Endothelial cell of umbilical vein (primary cell): Measurements from ENCODE around the gene ABCD3. TPM values are rescaled to one million over a fixed set of nuclear protein-coding genes. Genes with fewer than 3 reads are reported as not detected.

Experiments used
- BruUV-seq: library from RNA; stranded (reverse); fragments of 400-500 nt; replicated peaks from 2 replicates; lab custom pipeline; 2021; lab: Mats Ljungman, UMichigan
- CTCF ChIA-PET: fragments of 300-600, 350-600 bp; sonication (Branson Sonifier 250); formaldehyde crosslinking; loops from one replicate; lab custom pipeline; 2021; ENCODE audit warnings: antibody characterized with exemption, inconsistent platforms; lab: Charles Lee
- POLR2A ChIA-PET: fragments of 300-600, 350-600 bp; sonication (Branson Sonifier 250); formaldehyde crosslinking; loops from one replicate; lab custom pipeline; 2021; ENCODE audit warnings: antibody characterized with exemption, inconsistent platforms; lab: Charles Lee
- DNase-seq: peaks from one replicate; pipeline ENCODE4 v3.0.0-alpha.2; 2011; ENCODE audit warnings: low read depth, low spot score
- FAIRE-seq: peaks from 2 replicates; lab custom pipeline; 2011; peaks lifted over from hg19 to GRCh38; lab: Jason Lieb, UNC
- H2AFZ ChIP-seq: 2 replicates; pipeline ENCODE4 v1.6.0; 2012; ENCODE audit warnings: low read depth, low read length, control low read depth, inconsistent platforms
- H3K27ac ChIP-seq: 2 replicates; pipeline ENCODE4 v1.5.1; 2011; ENCODE audit warnings: low read depth, mild to moderate bottlenecking, control low read depth, low read length, moderate library complexity; ENCODE audit not compliant: insufficient read depth
- H3K27me3 ChIP-seq, 2 experiments: 2 replicates each; pipeline versions ENCODE4 v1.6.0 to v1.6.1; 2011; ENCODE audit warnings: low read length in 2 of 2, mixed read lengths in 1 of 2; ENCODE audit not compliant: control insufficient read depth in 2 of 2, insufficient read depth in 2 of 2
- H3K36me3 ChIP-seq, 2 experiments: 2 replicates in 1 of 2; 3 replicates in 1 of 2; pipeline ENCODE4 v1.5.1; 2011; ENCODE audit warnings: low read length in 2 of 2, mild to moderate bottlenecking in 1 of 2, moderate library complexity in 1 of 2; ENCODE audit not compliant: control insufficient read depth in 2 of 2, insufficient read depth in 2 of 2; ENCODE audit errors: extremely low read depth in 1 of 2
- H3K4me1 ChIP-seq: 3 replicates; pipeline ENCODE4 v1.5.1; 2011; ENCODE audit warnings: mild to moderate bottlenecking, low read length; ENCODE audit not compliant: control insufficient read depth, insufficient read depth; ENCODE audit errors: extremely low read depth
- H3K4me2 ChIP-seq: 2 replicates; pipeline ENCODE4 v1.6.1; 2011; ENCODE audit warnings: low read length, control low read depth, mixed read lengths; ENCODE audit not compliant: insufficient read depth
- H3K4me3 ChIP-seq, 3 experiments: fragments of 200-600 bp in 1 of 3; sonication (generic), shearing (Covaris generic) in 1 of 3; replicated peaks in 1 of 3; 2 replicates each; pipeline ENCODE4 v1.5.1; 2011 to 2016; ENCODE audit warnings: control low read depth in 3 of 3, low read length in 3 of 3, mild to moderate bottlenecking in 2 of 3, inconsistent platforms in 1 of 3, low read depth in 1 of 3, moderate library complexity in 1 of 3; ENCODE audit not compliant: insufficient read depth in 1 of 3
- H3K79me2 ChIP-seq: 2 replicates; pipeline ENCODE4 v1.6.0; 2012; ENCODE audit warnings: low read length, inconsistent platforms; ENCODE audit not compliant: control insufficient read depth, insufficient read depth
- H3K9ac ChIP-seq: replicated peaks from 2 replicates; pipeline ENCODE3; 2011; ENCODE audit warnings: low read length, control low read depth; ENCODE audit not compliant: insufficient read depth; ENCODE audit errors: extremely low read depth
- H3K9me1 ChIP-seq: replicated peaks from 3 replicates; pipeline ENCODE4 v1.6.0; 2011; ENCODE audit warnings: mild to moderate bottlenecking, low read length; ENCODE audit not compliant: control insufficient read depth, insufficient read depth; ENCODE audit errors: extremely low read depth
- H3K9me3 ChIP-seq: replicated peaks from 2 replicates; pipeline ENCODE4 v1.5.1; 2012; ENCODE audit warnings: low read length, inconsistent platforms; ENCODE audit not compliant: control insufficient read depth, insufficient read depth
- H4K20me1 ChIP-seq: replicated peaks from 2 replicates; pipeline ENCODE3; 2011; ENCODE audit warnings: mild to moderate bottlenecking, low read length; ENCODE audit not compliant: control insufficient read depth, insufficient read depth; ENCODE audit errors: extremely low read depth
- EZH2 ChIP-seq: IDR thresholded peaks from 2 replicates; pipeline ENCODE4 v1.6.1; 2012; ENCODE audit warnings: borderline replicate concordance, low read depth, mild to moderate bottlenecking, moderate library complexity, low read length, inconsistent platforms; ENCODE audit not compliant: severe bottlenecking
- FOS ChIP-seq: IDR thresholded peaks from 2 replicates; pipeline ENCODE4 v1.6.1; 2011; ENCODE audit warnings: mild to moderate bottlenecking, low read length, moderate library complexity, borderline replicate concordance; ENCODE audit not compliant: insufficient read depth
- GATA2 ChIP-seq: IDR thresholded peaks from 2 replicates; pipeline ENCODE4 v1.7.0; 2011; ENCODE audit warnings: low read depth, mild to moderate bottlenecking, moderate library complexity, mixed read lengths, low read length; ENCODE audit not compliant: insufficient read length, insufficient read depth
- JUN ChIP-seq: IDR thresholded peaks from 2 replicates; pipeline ENCODE4 v1.6.1; 2011; ENCODE audit warnings: borderline replicate concordance, low read depth; ENCODE audit not compliant: insufficient read length, insufficient read depth
- MYC ChIP-seq: IDR thresholded peaks from one replicate; pipeline ENCODE4 v1.6.1; 2011; ENCODE audit warnings: mild to moderate bottlenecking, low read depth, low read length
- POLR2A ChIP-seq: IDR thresholded peaks from 2 replicates; pipeline ENCODE4 v1.6.1; 2012; ENCODE audit warnings: low read depth, mild to moderate bottlenecking, control low read depth, low read length
- POLR2AphosphoS5 ChIP-seq: IDR thresholded peaks from 2 replicates; pipeline ENCODE4 v1.6.1; 2012; ENCODE audit warnings: low read depth, mild to moderate bottlenecking, control low read depth, low read length, moderate library complexity; ENCODE audit not compliant: insufficient read depth
- dilution Hi-C: fragments of 300-500 bp; cut with MboI; formaldehyde crosslinking; loops from one replicate; pipeline ENCODE4 v1.15.0; 2019; ENCODE audit warnings: low sequenced_read_pairs; ENCODE audit not compliant: extremely low pct_ligation_motif_present
- intact Hi-C: fragments of 100-400 bp; cut with micrococcal nuclease; formaldehyde crosslinking; loops from one replicate; pipeline ENCODE4 v1.10.0; 2022
- polyA plus RNA-seq, 4 experiments: library from polyadenylated mRNA; depleted of rRNA in 3 of 4; stranded (reverse) in 3 of 4; unstranded in 1 of 4; fragments of >200 nt; gene quantifications; 2 replicates each; pipeline versions ENCODE4 v1.2.1 to v1.2.3, GENCODE V29; 2011 to 2012; ENCODE audit warnings: missing spikeins in 1 of 4
- total RNA-seq: library from RNA; stranded (reverse); gene quantifications from 2 replicates; pipeline ENCODE4 v1.2.3, GENCODE V29; 2021
- TF ChIP-seq, protein P1 (sequence below): IDR thresholded peaks from 2 replicates; pipeline ENCODE4 v1.6.1; 2011; ENCODE audit not compliant: insufficient read depth, insufficient read length
- TF ChIP-seq, protein P2 (sequence below), 2 donors: IDR thresholded peaks; 1 replicate in 1 of 2; 2 replicates in 1 of 2; pipeline ENCODE4 v1.5.1; 2011; ENCODE audit warnings: low read length in 2 of 2, mild to moderate bottlenecking in 2 of 2, moderate library complexity in 2 of 2, control low read depth in 1 of 2, inconsistent platforms in 1 of 2, low read depth in 1 of 2; ENCODE audit not compliant: insufficient read depth in 1 of 2; ENCODE audit errors: extremely low read depth in 1 of 2

The ABCD3 gene
- total and polyA plus RNA-seq, 2 donors (not counting 3 experiments of a cell fraction or from before 2014, with no cell fraction given): 6.3 to 31.6 TPM

DNA sequence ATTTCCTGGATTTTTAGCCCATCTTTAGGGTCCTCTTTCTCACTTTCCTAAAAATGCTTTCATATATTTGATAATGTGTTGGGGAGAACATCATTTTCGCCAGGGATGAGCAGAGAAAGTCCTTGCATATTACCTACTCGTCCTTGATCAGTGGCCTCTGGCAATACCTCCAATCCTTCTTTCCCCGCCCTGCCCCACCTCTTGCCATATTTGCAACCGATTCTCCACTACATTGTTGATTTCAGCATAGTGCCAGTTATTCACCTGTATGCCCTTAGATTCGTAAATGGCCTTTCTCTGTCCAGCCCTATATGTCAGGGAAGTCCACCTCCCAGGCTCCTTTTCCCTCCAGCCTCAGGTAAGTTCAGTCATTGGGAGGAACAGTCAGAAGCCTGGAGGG, 136.9 kb downstream of the ABCD3 start:
- BruUV-seq: no TSS peak
- TF ChIP-seq EZH2 (no peak), POLR2AphosphoS5 (no peak), JUN (no peak), MYC (no peak), GATA2 (no peak), FOS (no peak), POLR2A (no peak)
- TF ChIP-seq, protein P1, sequence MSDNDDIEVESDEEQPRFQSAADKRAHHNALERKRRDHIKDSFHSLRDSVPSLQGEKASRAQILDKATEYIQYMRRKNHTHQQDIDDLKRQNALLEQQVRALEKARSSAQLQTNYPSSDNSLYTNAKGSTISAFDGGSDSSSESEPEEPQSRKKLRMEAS: no peak
- TF ChIP-seq, protein P2, sequence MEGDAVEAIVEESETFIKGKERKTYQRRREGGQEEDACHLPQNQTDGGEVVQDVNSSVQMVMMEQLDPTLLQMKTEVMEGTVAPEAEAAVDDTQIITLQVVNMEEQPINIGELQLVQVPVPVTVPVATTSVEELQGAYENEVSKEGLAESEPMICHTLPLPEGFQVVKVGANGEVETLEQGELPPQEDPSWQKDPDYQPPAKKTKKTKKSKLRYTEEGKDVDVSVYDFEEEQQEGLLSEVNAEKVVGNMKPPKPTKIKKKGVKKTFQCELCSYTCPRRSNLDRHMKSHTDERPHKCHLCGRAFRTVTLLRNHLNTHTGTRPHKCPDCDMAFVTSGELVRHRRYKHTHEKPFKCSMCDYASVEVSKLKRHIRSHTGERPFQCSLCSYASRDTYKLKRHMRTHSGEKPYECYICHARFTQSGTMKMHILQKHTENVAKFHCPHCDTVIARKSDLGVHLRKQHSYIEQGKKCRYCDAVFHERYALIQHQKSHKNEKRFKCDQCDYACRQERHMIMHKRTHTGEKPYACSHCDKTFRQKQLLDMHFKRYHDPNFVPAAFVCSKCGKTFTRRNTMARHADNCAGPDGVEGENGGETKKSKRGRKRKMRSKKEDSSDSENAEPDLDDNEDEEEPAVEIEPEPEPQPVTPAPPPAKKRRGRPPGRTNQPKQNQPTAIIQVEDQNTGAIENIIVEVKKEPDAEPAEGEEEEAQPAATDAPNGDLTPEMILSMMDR (IDR thresholded peaks at IDR 0.05; ENCODE audit: extremely low read depth in 1 of 2, insufficient read depth in 1 of 2, low read depth in 1 of 2, low read length in 2 of 2): no peak
- peaks cover 0 to 1% of the 10 kb centered on the region in 2 experiments for H3K27me3 ChIP-seq
- H3K4me2 ChIP-seq: no peak overlapping the region
- H3K4me3 ChIP-seq: no peak overlapping the region
- no peaks in the 10 kb centered on the region for H3K9me1 ChIP-seq
- intact Hi-C loops (no loop called here), dilution Hi-C loops (no loop called here)
- H4K20me1 ChIP-seq: no peaks in the 10 kb centered on the region
- no peak overlapping the region for H3K9ac ChIP-seq
- H3K36me3 ChIP-seq: no peaks in the 10 kb centered on the region
- H3K9me3 ChIP-seq: no peaks in the 10 kb centered on the region
- no peak overlapping the region for H3K27ac ChIP-seq
- ChIA-PET CTCF (interaction anchor here (1.1 kb wide), 1 partner anchor 13 kb away, joined by 3 read pairs; the partner anchor contains the start of gene F3), POLR2A (no interaction called here)
- H3K4me1 ChIP-seq: no peaks in the 10 kb centered on the region
- FAIRE-seq: no peak
- no peak overlapping the region for H2AFZ ChIP-seq
- DNase-seq: no peak
- no peaks in the 10 kb centered on the region for H3K79me2 ChIP-seq
